CD14-positive monocyte (primary cell): ENCODE results near the gene THSD4. TPM values are rescaled to one million over a fixed set of nuclear protein-coding genes. Genes with fewer than 3 reads are reported as not detected.

Source experiments
- DNase-seq, 3 donors: peaks; one replicate each; pipeline ENCODE4 v3.0.0-alpha.2; 2011 to 2022
- H2AFZ ChIP-seq: 2 replicates; pipeline ENCODE4 v1.6.0; 2012; ENCODE audit warnings: mild to moderate bottlenecking, low read depth, low read length, inconsistent platforms; ENCODE audit not compliant: insufficient read depth, poor library complexity, severe bottlenecking
- H3K27ac ChIP-seq, 2 donors: 1 replicate in 1 of 2; 2 replicates in 1 of 2; pipeline ENCODE4 v1.5.1; 2012 to 2013; ENCODE audit warnings: low read length in 2 of 2, control low read depth in 1 of 2, inconsistent platforms in 1 of 2, low read depth in 1 of 2, mild to moderate bottlenecking in 1 of 2
- H3K27me3 ChIP-seq, 2 donors: one replicate each; pipeline versions ENCODE4 v1.6.0 to v1.6.1; 2011 to 2013; ENCODE audit warnings: low read length in 2 of 2; ENCODE audit not compliant: control insufficient read depth in 2 of 2, insufficient read depth in 2 of 2
- H3K36me3 ChIP-seq, 2 donors: replicated peaks in 1 of 2; 1 replicate in 1 of 2; 2 replicates in 1 of 2; pipeline versions ENCODE4 v1.5.1 to v1.6.1; 2012 to 2013; ENCODE audit warnings: low read length in 2 of 2, control low read depth in 1 of 2, inconsistent platforms in 1 of 2, mild to moderate bottlenecking in 1 of 2; ENCODE audit not compliant: insufficient read depth in 2 of 2, control insufficient read depth in 1 of 2
- H3K4me1 ChIP-seq, 2 donors: 1 replicate in 1 of 2; 2 replicates in 1 of 2; pipeline versions ENCODE4 v1.5.1 to v1.6.1; 2012 to 2013; ENCODE audit warnings: low read length in 2 of 2, control low read depth in 1 of 2, inconsistent platforms in 1 of 2, mild to moderate bottlenecking in 1 of 2, moderate library complexity in 1 of 2; ENCODE audit not compliant: insufficient read depth in 2 of 2, control insufficient read depth in 1 of 2
- H3K4me2 ChIP-seq: replicated peaks from 2 replicates; pipeline ENCODE3; 2012; ENCODE audit warnings: low read length, moderate library complexity, mild to moderate bottlenecking; ENCODE audit not compliant: poor library complexity, severe bottlenecking; ENCODE audit errors: extremely low read depth
- H3K4me3 ChIP-seq, 3 experiments: fragments of 200-600 bp in 1 of 3; sonication (generic) in 1 of 3; replicated peaks in 1 of 3; 1 replicate in 2 of 3; 2 replicates in 1 of 3; pipeline ENCODE4 v1.5.1; 2011 to 2013; ENCODE audit warnings: low read length in 3 of 3, mild to moderate bottlenecking in 3 of 3, control low read depth in 2 of 3, low read depth in 2 of 3, inconsistent platforms in 1 of 3, moderate library complexity in 1 of 3
- H3K79me2 ChIP-seq: 2 replicates; pipeline ENCODE4 v1.6.0; 2012; ENCODE audit warnings: mild to moderate bottlenecking, control low read depth, inconsistent platforms, low read length, moderate library complexity; ENCODE audit not compliant: insufficient read depth
- H3K9ac ChIP-seq: 2 replicates; pipeline ENCODE4 v1.6.0; 2017; ENCODE audit warnings: low read length, mild to moderate bottlenecking; ENCODE audit not compliant: insufficient read depth, poor library complexity, severe bottlenecking
- H3K9me3 ChIP-seq, 2 donors: replicated peaks in 1 of 2; 1 replicate in 1 of 2; 2 replicates in 1 of 2; pipeline versions ENCODE4 v1.5.1 to v1.6.1; 2012 to 2013; ENCODE audit warnings: low read length in 2 of 2, control low read depth in 1 of 2; ENCODE audit not compliant: control insufficient read depth in 1 of 2, insufficient read depth in 1 of 2
- H4K20me1 ChIP-seq: 2 replicates; pipeline ENCODE4 v1.6.0; 2012; ENCODE audit warnings: mild to moderate bottlenecking, low read length, control low read depth, moderate library complexity; ENCODE audit not compliant: insufficient read depth
- H3K27ac Mint-ChIP-seq, 7 donors: one replicate each; pipeline ENCODE4 v1.8.0; 2020; ENCODE audit warnings: mild to moderate bottlenecking in 7 of 7, mixed read lengths in 7 of 7, moderate library complexity in 6 of 7, inconsistent platforms in 2 of 7
- H3K27me3 Mint-ChIP-seq, 3 donors: one replicate each; pipeline ENCODE4 v1.8.0; 2021 to 2022; ENCODE audit warnings: low read depth in 3 of 3, mild to moderate bottlenecking in 3 of 3, mixed read lengths in 3 of 3, moderate library complexity in 3 of 3, inconsistent platforms in 1 of 3
- H3K36me3 Mint-ChIP-seq, 2 donors: one replicate each; pipeline ENCODE4 v1.8.0; 2020; ENCODE audit warnings: mixed read lengths in 2 of 2, inconsistent platforms in 1 of 2, mild to moderate bottlenecking in 1 of 2
- H3K4me1 Mint-ChIP-seq: one replicate; pipeline ENCODE4 v1.8.0; 2020; ENCODE audit warnings: mild to moderate bottlenecking, mixed read lengths
- H3K4me3 Mint-ChIP-seq, 2 donors: one replicate each; pipeline ENCODE4 v1.8.0; 2020; ENCODE audit warnings: mild to moderate bottlenecking in 2 of 2, mixed read lengths in 2 of 2, moderate library complexity in 1 of 2
- H3K9me3 Mint-ChIP-seq, 7 donors: one replicate each; pipeline ENCODE4 v1.8.0; 2020 to 2022; ENCODE audit warnings: mixed read lengths in 7 of 7, mild to moderate bottlenecking in 6 of 7, moderate library complexity in 6 of 7, inconsistent platforms in 2 of 7
- CTCF ChIP-seq: fragments of 200-600 bp; IDR thresholded peaks from one replicate; pipeline ENCODE4 v1.8.0; 2022; ENCODE audit warnings: antibody characterized with exemption, mild to moderate bottlenecking
- WGBS: methylation state at CpG from one replicate; pipeline ENCODE4 v1.1.5; 2013; ENCODE audit warnings: missing lambda C conversion rate; ENCODE audit not compliant: insufficient coverage; 5-methylcytosine and 5-hydroxymethylcytosine counted together
- intact Hi-C, 2 donors: fragments of 100-400 bp; cut with micrococcal nuclease; formaldehyde crosslinking; loops; one replicate each; pipeline versions ENCODE4 v1.15.0 to v1.15.1; 2023
- polyA plus RNA-seq, 3 donors: library from polyadenylated mRNA; depleted of rRNA in 1 of 3; unstranded in 2 of 3; stranded (reverse) in 1 of 3; fragments of 300-500 nt in 2 of 3; fragments of >200 nt in 1 of 3; fragmentation: Illumina TruSeq in 2 of 3; gene quantifications; 1 replicate in 2 of 3; 2 replicates in 1 of 3; pipeline ENCODE4 v1.2.3, GENCODE V29; 2012 to 2021

The THSD4 gene
- polyA plus RNA-seq, 3 donors: not detected

- no peak overlapping the region for H3K4me3 ChIP-seq
- H3K36me3 ChIP-seq: no peaks in the 10 kb centered on the region
These were observed 480.7 kb downstream of the THSD4 start for GRCh38 chr15:71595846-71596553.

GRCh38 chr15:71596672-71597071 lies 481.4 kb downstream of the THSD4 start:
- TF ChIP-seq CTCF: no peak
- H3K9ac ChIP-seq: no peak overlapping the region
- peaks cover 0 to 4% (median 0%) of the 10 kb centered on the region in 3 donors for H3K27me3 Mint-ChIP-seq

More at GRCh38 chr15:71595846-71596553, 480.7 kb downstream of the THSD4 start:
- Histone ChIP-seq H4K20me1 (no peaks in the 10 kb centered on the region), H3K4me1 (no peaks in the 10 kb centered on the region), H3K27me3 (no peaks in the 10 kb centered on the region), H3K27ac (no peak overlapping the region), H2AFZ (no peak overlapping the region), H3K9me3 (peaks cover 0 to 8% of the 10 kb centered on the region in 2 donors), H3K9ac (no peak overlapping the region), H3K79me2 (no peaks in the 10 kb centered on the region), H3K4me2 (no peak overlapping the region)
- DNase-seq: no peak
- no peaks in the 10 kb centered on the region for H3K36me3 Mint-ChIP-seq
- no peaks in the 10 kb centered on the region for H3K4me1 Mint-ChIP-seq
- peaks cover 0 to 7% (median 0%) of the 10 kb centered on the region in 3 donors for H3K27me3 Mint-ChIP-seq
- intact Hi-C loops: no loop called here
- H3K27ac Mint-ChIP-seq: no peak overlapping the region
- 100% methylated on average over 3 of the region's 6 CpGs for WGBS
- TF ChIP-seq CTCF: no peak
- H3K4me3 Mint-ChIP-seq: no peak overlapping the region
- H3K9me3 Mint-ChIP-seq: peaks cover 4 to 17% (median 11%) of the 10 kb centered on the region in 7 donors

More at GRCh38 chr15:71596672-71597071, 481.4 kb downstream of the THSD4 start:
- no peaks in the 10 kb centered on the region for H3K27me3 ChIP-seq
- H3K27ac ChIP-seq: no peak overlapping the region
- no peak for DNase-seq
- H3K4me2 ChIP-seq: no peak overlapping the region
- H3K4me1 ChIP-seq: no peaks in the 10 kb centered on the region
- intact Hi-C loops: no loop called here
- H3K4me3 ChIP-seq: no peak overlapping the region
- H3K9me3 ChIP-seq: peaks cover 0 to 8% of the 10 kb centered on the region in 2 donors
- Mint-ChIP-seq H3K4me3 (no peak overlapping the region), H3K27ac (no peak overlapping the region), H3K36me3 (no peaks in the 10 kb centered on the region), H3K9me3 (peaks cover 4 to 17% (median 11%) of the 10 kb centered on the region in 7 donors), H3K4me1 (no peaks in the 10 kb centered on the region)
- 57% methylated on average over 3 of the region's 4 CpGs for WGBS
- H4K20me1 ChIP-seq: no peaks in the 10 kb centered on the region
- H3K79me2 ChIP-seq: no peaks in the 10 kb centered on the region
- H3K36me3 ChIP-seq: no peaks in the 10 kb centered on the region
- H2AFZ ChIP-seq: no peak overlapping the region
